ENCODE measurements around the gene PTPRG.

DNA sequence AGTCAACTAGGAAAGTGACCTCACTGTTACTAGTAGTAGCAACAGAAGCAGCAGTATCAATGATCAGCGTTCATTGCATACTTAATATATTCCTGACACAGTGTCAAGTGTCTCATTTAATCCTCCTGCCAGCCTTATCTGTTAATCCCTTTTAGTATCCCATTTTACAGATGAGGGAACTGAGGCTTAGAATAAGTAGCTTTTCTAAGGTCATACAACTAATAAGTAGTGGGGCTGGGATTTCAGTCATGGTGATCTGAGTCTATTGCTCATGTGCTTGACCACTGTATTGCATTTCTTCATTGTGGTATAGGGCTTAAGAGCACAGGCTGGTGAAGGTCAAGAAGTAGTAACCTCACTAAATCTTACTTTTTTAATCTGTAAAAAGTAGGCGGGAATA, 233.6 kb downstream of the PTPRG start:
- TF ChIP-seq, protein P1, sequence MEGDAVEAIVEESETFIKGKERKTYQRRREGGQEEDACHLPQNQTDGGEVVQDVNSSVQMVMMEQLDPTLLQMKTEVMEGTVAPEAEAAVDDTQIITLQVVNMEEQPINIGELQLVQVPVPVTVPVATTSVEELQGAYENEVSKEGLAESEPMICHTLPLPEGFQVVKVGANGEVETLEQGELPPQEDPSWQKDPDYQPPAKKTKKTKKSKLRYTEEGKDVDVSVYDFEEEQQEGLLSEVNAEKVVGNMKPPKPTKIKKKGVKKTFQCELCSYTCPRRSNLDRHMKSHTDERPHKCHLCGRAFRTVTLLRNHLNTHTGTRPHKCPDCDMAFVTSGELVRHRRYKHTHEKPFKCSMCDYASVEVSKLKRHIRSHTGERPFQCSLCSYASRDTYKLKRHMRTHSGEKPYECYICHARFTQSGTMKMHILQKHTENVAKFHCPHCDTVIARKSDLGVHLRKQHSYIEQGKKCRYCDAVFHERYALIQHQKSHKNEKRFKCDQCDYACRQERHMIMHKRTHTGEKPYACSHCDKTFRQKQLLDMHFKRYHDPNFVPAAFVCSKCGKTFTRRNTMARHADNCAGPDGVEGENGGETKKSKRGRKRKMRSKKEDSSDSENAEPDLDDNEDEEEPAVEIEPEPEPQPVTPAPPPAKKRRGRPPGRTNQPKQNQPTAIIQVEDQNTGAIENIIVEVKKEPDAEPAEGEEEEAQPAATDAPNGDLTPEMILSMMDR (IDR thresholded peaks at IDR 0.05; ENCODE audit: poor library complexity), result no peak
- no peak for TF ChIP-seq EZH2 (IDR thresholded peaks at IDR 0.05; ENCODE audit: borderline replicate concordance)
